H9 (cell line): ENCODE results near the gene SLCO3A1. TPM values are rescaled to one million over a fixed set of nuclear protein-coding genes. Genes with fewer than 3 reads are reported as not detected.

Source experiments
- DNase-seq: peaks from one replicate; pipeline ENCODE4 v3.0.0-alpha.2; 2017
- H2AFZ ChIP-seq: one replicate; pipeline ENCODE4 v1.6.1; 2013; ENCODE audit warnings: mild to moderate bottlenecking, low read length, control low read depth, moderate library complexity
- H2AK5ac ChIP-seq: 2 replicates; pipeline ENCODE4 v1.6.1; 2013; ENCODE audit warnings: low read length, control low read depth, mixed read lengths; ENCODE audit not compliant: insufficient read length
- H2BK120ac ChIP-seq: one replicate; pipeline ENCODE4 v1.6.1; 2013; ENCODE audit warnings: low read depth, mild to moderate bottlenecking, low read length, control low read depth, inconsistent platforms; ENCODE audit not compliant: poor library complexity, severe bottlenecking
- H2BK12ac ChIP-seq: 2 replicates; pipeline ENCODE4 v1.6.1; 2013; ENCODE audit warnings: low read length, control low read depth, mixed read lengths, low read depth; ENCODE audit not compliant: insufficient read length
- H2BK15ac ChIP-seq: 2 replicates; pipeline ENCODE4 v1.6.1; 2013; ENCODE audit warnings: low read depth, low read length, control low read depth
- H2BK20ac ChIP-seq: one replicate; pipeline ENCODE4 v1.6.1; 2013; ENCODE audit warnings: low read depth, mild to moderate bottlenecking, low read length, control low read depth, inconsistent platforms; ENCODE audit not compliant: poor library complexity, severe bottlenecking
- H2BK5ac ChIP-seq: 2 replicates; pipeline ENCODE4 v1.6.1; 2013; ENCODE audit warnings: low read length, control low read depth, mixed read lengths; ENCODE audit not compliant: insufficient read length
- H3K14ac ChIP-seq: 2 replicates; pipeline ENCODE4 v1.6.1; 2013; ENCODE audit warnings: low read length, control low read depth; ENCODE audit not compliant: insufficient read depth
- H3K18ac ChIP-seq: 2 replicates; pipeline ENCODE4 v1.6.1; 2013; ENCODE audit warnings: low read depth, mild to moderate bottlenecking, mixed read lengths, low read length, control low read depth; ENCODE audit not compliant: insufficient read length
- H3K23ac ChIP-seq: 2 replicates; pipeline ENCODE4 v1.6.1; 2013; ENCODE audit warnings: low read length, control low read depth, mixed read lengths, low read depth; ENCODE audit not compliant: insufficient read length
- H3K23me2 ChIP-seq: 2 replicates; pipeline ENCODE4 v1.6.1; 2013; ENCODE audit warnings: low read depth, mild to moderate bottlenecking, mixed read lengths, low read length, control low read depth; ENCODE audit not compliant: insufficient read length, poor library complexity, severe bottlenecking
- H3K27ac ChIP-seq: 2 replicates; pipeline ENCODE4 v1.5.1; 2013; ENCODE audit warnings: low read length, control low read depth, mixed read lengths, low read depth; ENCODE audit not compliant: insufficient read length
- H3K27me3 ChIP-seq: 2 replicates; pipeline ENCODE4 v1.6.1; 2013; ENCODE audit warnings: low read length, control low read depth, inconsistent platforms; ENCODE audit not compliant: insufficient read depth
- H3K4ac ChIP-seq: 2 replicates; pipeline ENCODE4 v1.6.1; 2013; ENCODE audit warnings: low read depth, mild to moderate bottlenecking, control low read depth, inconsistent platforms, low read length, moderate library complexity
- H3K4me1 ChIP-seq: 2 replicates; pipeline ENCODE4 v1.6.1; 2013; ENCODE audit warnings: low read length, control low read depth, inconsistent platforms; ENCODE audit not compliant: insufficient read depth
- H3K4me2 ChIP-seq: 2 replicates; pipeline ENCODE4 v1.6.1; 2013; ENCODE audit warnings: low read length, control low read depth, mixed read lengths; ENCODE audit not compliant: insufficient read length, insufficient read depth
- H3K56ac ChIP-seq: 2 replicates; pipeline ENCODE4 v1.6.1; 2013; ENCODE audit warnings: low read depth, mild to moderate bottlenecking, mixed read lengths, low read length, control low read depth; ENCODE audit not compliant: insufficient read length
- H3K79me1 ChIP-seq: 2 replicates; pipeline ENCODE4 v1.6.1; 2013; ENCODE audit warnings: low read depth, mild to moderate bottlenecking, moderate library complexity, low read length, control low read depth, inconsistent platforms; ENCODE audit not compliant: insufficient read depth, poor library complexity, severe bottlenecking
- H3K79me2 ChIP-seq: 2 replicates; pipeline ENCODE4 v1.6.1; 2013; ENCODE audit warnings: low read length, control low read depth, inconsistent platforms; ENCODE audit not compliant: insufficient read depth
- H3K9ac ChIP-seq: 2 replicates; pipeline ENCODE4 v1.6.1; 2013; ENCODE audit warnings: low read length, control low read depth, mixed read lengths; ENCODE audit not compliant: insufficient read length; ENCODE audit errors: extremely low read depth
- H3K9me3 ChIP-seq: one replicate; pipeline ENCODE4 v1.6.1; 2013; ENCODE audit warnings: low read depth, low read length, inconsistent platforms; ENCODE audit not compliant: control insufficient read depth
- H3T11ph ChIP-seq: one replicate; pipeline ENCODE4 v1.6.1; 2013; ENCODE audit warnings: mild to moderate bottlenecking, low read length, control low read depth, inconsistent platforms
- H4K20me1 ChIP-seq: one replicate; pipeline ENCODE4 v1.6.1; 2013; ENCODE audit not compliant: control insufficient read depth, insufficient read length, insufficient read depth
- H4K5ac ChIP-seq: 2 replicates; pipeline ENCODE4 v1.6.1; 2013; ENCODE audit warnings: low read depth, mild to moderate bottlenecking, mixed read lengths, low read length, control low read depth; ENCODE audit not compliant: insufficient read length
- H4K8ac ChIP-seq: replicated peaks from 2 replicates; pipeline ENCODE4 v1.6.1; 2013; ENCODE audit warnings: low read length, control low read depth, mixed read lengths, low read depth; ENCODE audit not compliant: insufficient read length
- H4K91ac ChIP-seq: 2 replicates; pipeline ENCODE4 v1.6.1; 2013; ENCODE audit warnings: low read depth, mild to moderate bottlenecking, moderate library complexity, mixed read lengths, low read length, control low read depth; ENCODE audit not compliant: insufficient read length
- H3K27ac Mint-ChIP-seq, 3 experiments: 2 replicates in 2 of 3; 3 replicates in 1 of 3; pipeline ENCODE4 v1.8.0; 2020 to 2021; ENCODE audit warnings: mixed read lengths in 3 of 3, mild to moderate bottlenecking in 1 of 3, moderate library complexity in 1 of 3
- H3K27me3 Mint-ChIP-seq: 2 replicates; pipeline ENCODE4 v1.8.0; 2021; ENCODE audit warnings: low read depth, mild to moderate bottlenecking, moderate library complexity, mixed read lengths
- H3K36me3 Mint-ChIP-seq, 3 experiments: 2 replicates in 2 of 3; 3 replicates in 1 of 3; pipeline ENCODE4 v1.8.0; 2020 to 2021; ENCODE audit warnings: low read depth in 3 of 3, mixed read lengths in 3 of 3; ENCODE audit not compliant: insufficient read depth in 1 of 3
- H3K4me1 Mint-ChIP-seq, 2 experiments: 2 replicates each; pipeline ENCODE4 v1.8.0; 2020; ENCODE audit warnings: mixed read lengths in 2 of 2
- H3K4me3 Mint-ChIP-seq, 2 experiments: 2 replicates in 1 of 2; 3 replicates in 1 of 2; pipeline ENCODE4 v1.8.0; 2020 to 2021; ENCODE audit warnings: mild to moderate bottlenecking in 2 of 2, mixed read lengths in 2 of 2, moderate library complexity in 1 of 2
- H3K9me3 Mint-ChIP-seq, 2 experiments: 2 replicates in 1 of 2; 3 replicates in 1 of 2; pipeline ENCODE4 v1.8.0; 2020; ENCODE audit warnings: mild to moderate bottlenecking in 2 of 2, mixed read lengths in 2 of 2, moderate library complexity in 1 of 2
- WGBS: extraction: QIAGEN DNeasy Blood & Tissue Kit; methylation state at CpG from one replicate; pipeline ENCODE4 v1.1.7; 2013; ENCODE audit warnings: missing lambda C conversion rate, low lambda C conversion rate, mixed read lengths; ENCODE audit not compliant: insufficient read length; ENCODE audit errors: extremely low coverage; 5-methylcytosine and 5-hydroxymethylcytosine counted together
- total RNA-seq: library from RNA; stranded (reverse); gene quantifications from 2 replicates; pipeline ENCODE4 v1.2.1, GENCODE V29; 2021
- TF ChIP-seq, protein P1 (sequence below): fragments of 200-600 bp; sonication (generic); conservative IDR thresholded peaks from 3 replicates; pipeline ENCODE4 v1.8.0; 2021; ENCODE audit warnings: antibody characterized with exemption, mild to moderate bottlenecking

SLCO3A1 gene
- total RNA-seq, 1 experiment from 2014 or later: 9.4 TPM

DNA sequence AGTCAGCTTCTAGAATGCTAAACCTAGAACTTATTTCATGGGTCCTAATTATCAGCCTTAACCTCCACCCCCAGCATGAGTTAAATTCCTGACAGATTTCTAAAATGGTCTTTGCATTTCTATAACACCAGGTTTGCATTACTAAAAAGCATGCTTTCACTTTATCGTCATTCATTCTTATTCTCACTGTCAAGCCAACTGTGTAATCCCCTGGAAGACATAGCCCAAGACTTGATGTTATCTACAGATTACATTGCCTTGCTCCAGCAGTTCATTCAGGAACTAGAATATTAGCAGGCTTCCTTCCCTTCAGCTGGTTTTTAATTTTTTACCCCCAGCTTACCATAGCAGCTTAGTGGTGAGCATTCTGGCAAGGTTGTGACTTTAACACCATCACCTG is 184.0 kb downstream of the SLCO3A1 start:
- Histone ChIP-seq H3K27ac (no peak overlapping the region), H3K4ac (no peak overlapping the region), H2BK12ac (no peak overlapping the region), H3K27me3 (no peaks in the 10 kb centered on the region), H3K14ac (no peak overlapping the region), H2BK20ac (no peak overlapping the region), H4K91ac (no peak overlapping the region), H3K56ac (no peak overlapping the region), H2AFZ (no peak overlapping the region), H2AK5ac (no peak overlapping the region), H3K79me1 (no peaks in the 10 kb centered on the region), H3K23me2 (no peaks in the 10 kb centered on the region), H2BK15ac (no peak overlapping the region), H2BK120ac (no peak overlapping the region), H3K4me2 (no peak overlapping the region), H3K9me3 (no peaks in the 10 kb centered on the region), H2BK5ac (no peak overlapping the region), H4K8ac (no peak overlapping the region), H4K5ac (no peak overlapping the region), H3K79me2 (no peaks in the 10 kb centered on the region), H3K23ac (no peak overlapping the region), H3K18ac (no peak overlapping the region), H3K9ac (no peak overlapping the region), H4K20me1 (no peaks in the 10 kb centered on the region), H3T11ph (no peak overlapping the region), H3K4me1 (peaks cover 7% of the 10 kb centered on the region)
- Mint-ChIP-seq H3K9me3 (peaks cover 12 to 15% of the 10 kb centered on the region in 2 experiments; a peak in 4 of 5 replicates), H3K36me3 (peaks cover 8 to 14% (median 9%) of the 10 kb centered on the region in 3 experiments; a peak in 5 of 7 replicates), H3K27ac (no peak overlapping the region; a peak in 1 of 7 replicates), H3K27me3 (peaks cover under 1% of the 10 kb centered on the region; the same call in 1 of the 2 replicates), H3K4me3 (no peak overlapping the region), H3K4me1 (peaks cover 17 to 23% of the 10 kb centered on the region in 2 experiments)
- TF ChIP-seq, protein P1, sequence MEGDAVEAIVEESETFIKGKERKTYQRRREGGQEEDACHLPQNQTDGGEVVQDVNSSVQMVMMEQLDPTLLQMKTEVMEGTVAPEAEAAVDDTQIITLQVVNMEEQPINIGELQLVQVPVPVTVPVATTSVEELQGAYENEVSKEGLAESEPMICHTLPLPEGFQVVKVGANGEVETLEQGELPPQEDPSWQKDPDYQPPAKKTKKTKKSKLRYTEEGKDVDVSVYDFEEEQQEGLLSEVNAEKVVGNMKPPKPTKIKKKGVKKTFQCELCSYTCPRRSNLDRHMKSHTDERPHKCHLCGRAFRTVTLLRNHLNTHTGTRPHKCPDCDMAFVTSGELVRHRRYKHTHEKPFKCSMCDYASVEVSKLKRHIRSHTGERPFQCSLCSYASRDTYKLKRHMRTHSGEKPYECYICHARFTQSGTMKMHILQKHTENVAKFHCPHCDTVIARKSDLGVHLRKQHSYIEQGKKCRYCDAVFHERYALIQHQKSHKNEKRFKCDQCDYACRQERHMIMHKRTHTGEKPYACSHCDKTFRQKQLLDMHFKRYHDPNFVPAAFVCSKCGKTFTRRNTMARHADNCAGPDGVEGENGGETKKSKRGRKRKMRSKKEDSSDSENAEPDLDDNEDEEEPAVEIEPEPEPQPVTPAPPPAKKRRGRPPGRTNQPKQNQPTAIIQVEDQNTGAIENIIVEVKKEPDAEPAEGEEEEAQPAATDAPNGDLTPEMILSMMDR: no peak
- WGBS: no CpG with 5 or more reads among the region's 1 CpG
- no peak for DNase-seq
